Measurements from ENCODE around the gene TMEM269. TPM values are rescaled to one million over a fixed set of nuclear protein-coding genes. Genes with fewer than 3 reads are reported as not detected.

Gene TMEM269
- total RNA-seq, 5 donors from 2014 or later (not counting 1 experiment from before 2014, with no cell fraction given), result 0.20 to 1.7 (median 0.88) TPM

GRCh38 chr1:42822800-42823392 is 38.1 kb downstream of the TMEM269 start:
- CTCF ChIA-PET, result no interaction called here
- H3K4me1 ChIP-seq (ENCODE audit: control insufficient read depth in 1 of 2, extremely low read depth in 1 of 2, insufficient read depth in 2 of 2, low read length in 2 of 2), result peaks cover 0 to under 1% of the 10 kb centered on the region in 2 experiments
- H3K27ac ChIP-seq (ENCODE audit: low read length), result no peak overlapping the region
- H3K9me3 ChIP-seq, result no peaks in the 10 kb centered on the region
- H3K36me3 Mint-ChIP-seq, result peaks cover 3% of the 10 kb centered on the region
- H3K4me3 Mint-ChIP-seq, result no peak overlapping the region
- H3K4me1 Mint-ChIP-seq, result peaks cover 2 to 15% (median 3%) of the 10 kb centered on the region in 3 donors
- H3K27ac Mint-ChIP-seq, result no peak overlapping the region
- no peak overlapping the region for H3K4me3 ChIP-seq (ENCODE audit: control insufficient read depth in 1 of 2, extremely low read depth in 1 of 2, low read length in 1 of 2)
- no peaks in the 10 kb centered on the region for H3K27me3 ChIP-seq (replicated peaks in 1 of 2; ENCODE audit: control insufficient read depth in 2 of 2, extremely low read depth in 1 of 2, insufficient read depth in 2 of 2, low read length in 1 of 2)
- H3K9me3 Mint-ChIP-seq, result no peaks in the 10 kb centered on the region
- WGBS (ENCODE audit: insufficient coverage), result no CpG with 5 or more reads among the region's 2 CpGs
- no peaks in the 10 kb centered on the region for H3K36me3 ChIP-seq (ENCODE audit: control insufficient read depth in 2 of 2, extremely low read depth in 1 of 2, insufficient read depth in 1 of 2, low read length in 1 of 2)
- ATAC-seq (replicated peaks in 1 of 4) (no peak), DNase-seq (no peak)
- POLR2A ChIA-PET, result no interaction called here
- no peaks in the 10 kb centered on the region for H3K27me3 Mint-ChIP-seq

- H3K36me3 ChIP-seq (ENCODE audit: control insufficient read depth in 2 of 2, extremely low read depth in 1 of 2, insufficient read depth in 1 of 2, low read length in 1 of 2), result no peaks in the 10 kb centered on the region
- no peak overlapping the region for H3K27ac ChIP-seq (ENCODE audit: low read length)
- peaks cover 7% of the 10 kb centered on the region for H3K36me3 Mint-ChIP-seq
- no peak overlapping the region for H3K4me3 Mint-ChIP-seq
- no peaks in the 10 kb centered on the region for H3K27me3 ChIP-seq (replicated peaks in 1 of 2; ENCODE audit: control insufficient read depth in 2 of 2, extremely low read depth in 1 of 2, insufficient read depth in 2 of 2, low read length in 1 of 2)
- POLR2A ChIA-PET, result interaction anchor here in 1 of 2 donors (0.5 kb wide), 1 partner anchor 834 kb away, joined by 5 read pairs; no protein-coding TSS in a partner anchor
- H3K27ac Mint-ChIP-seq, result no peak overlapping the region
- H3K27me3 Mint-ChIP-seq, result no peaks in the 10 kb centered on the region
- WGBS (ENCODE audit: insufficient coverage), result 100% methylated on average over 4 of the region's 4 CpGs
- H3K4me1 ChIP-seq (ENCODE audit: control insufficient read depth in 1 of 2, extremely low read depth in 1 of 2, insufficient read depth in 2 of 2, low read length in 2 of 2), result no peaks in the 10 kb centered on the region
- no peak overlapping the region for H3K4me3 ChIP-seq (ENCODE audit: control insufficient read depth in 1 of 2, extremely low read depth in 1 of 2, low read length in 1 of 2)
- no peak for ATAC-seq (replicated peaks in 1 of 4)
- H3K9me3 Mint-ChIP-seq, result no peaks in the 10 kb centered on the region
- H3K4me1 Mint-ChIP-seq, result peaks cover 0 to 7% (median 0%) of the 10 kb centered on the region in 3 donors
- CTCF ChIA-PET, result no interaction called here
- no peak for DNase-seq
- H3K9me3 ChIP-seq, result no peaks in the 10 kb centered on the region
These were observed 39.8 kb downstream of the TMEM269 start for GRCh38 chr1:42824481-42825035.

DNA sequence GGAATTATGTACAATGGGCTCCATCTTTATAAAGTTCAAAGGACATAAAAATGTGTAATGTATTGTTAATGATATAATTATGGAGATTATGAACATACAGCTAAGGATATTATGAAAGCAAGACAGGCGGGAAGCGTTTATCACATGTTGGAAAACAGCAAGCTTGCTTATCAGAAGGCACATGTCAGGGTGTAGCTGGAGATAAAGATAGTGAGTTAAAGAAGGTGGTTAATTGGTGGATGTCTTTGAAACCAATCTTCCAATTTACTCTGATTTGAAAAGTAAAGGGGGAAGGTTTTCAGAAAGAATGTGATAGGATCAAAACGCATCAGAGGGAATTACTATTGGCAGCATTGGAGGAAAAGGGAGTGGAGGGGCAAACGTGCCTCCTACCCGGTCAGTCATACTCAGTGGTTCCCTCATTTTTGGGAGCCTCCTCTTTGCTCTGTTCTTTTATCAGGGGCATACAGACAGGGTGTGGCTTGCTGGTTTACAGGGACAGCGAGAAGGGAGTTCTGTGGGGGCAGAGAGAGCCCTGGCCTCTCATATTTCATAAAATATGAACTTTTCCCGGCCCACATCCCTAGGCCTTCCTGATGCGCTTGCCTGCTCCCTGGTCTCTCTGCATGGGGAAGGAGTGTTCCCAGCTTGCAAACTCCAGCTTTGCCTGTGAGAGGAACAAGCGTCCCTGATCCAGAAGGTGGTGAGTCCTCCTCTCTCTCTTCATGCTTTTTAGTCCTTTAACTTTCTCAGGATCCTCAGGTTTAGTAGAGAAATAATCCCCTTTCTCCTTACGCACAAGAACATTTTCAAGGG is 40.5 kb downstream of the TMEM269 start:
- no peaks in the 10 kb centered on the region for H3K27me3 Mint-ChIP-seq
- Histone ChIP-seq H3K27ac (ENCODE audit: low read length) (no peak overlapping the region), H3K4me3 (ENCODE audit: control insufficient read depth in 1 of 2, extremely low read depth in 1 of 2, low read length in 1 of 2) (no peak overlapping the region), H3K4me1 (ENCODE audit: control insufficient read depth in 1 of 2, extremely low read depth in 1 of 2, insufficient read depth in 2 of 2, low read length in 2 of 2) (no peaks in the 10 kb centered on the region), H3K36me3 (ENCODE audit: control insufficient read depth in 2 of 2, extremely low read depth in 1 of 2, insufficient read depth in 1 of 2, low read length in 1 of 2) (peaks cover 0 to 2% of the 10 kb centered on the region in 2 donors), H3K27me3 (replicated peaks in 1 of 2; ENCODE audit: control insufficient read depth in 2 of 2, extremely low read depth in 1 of 2, insufficient read depth in 2 of 2, low read length in 1 of 2) (no peaks in the 10 kb centered on the region), H3K9me3 (no peaks in the 10 kb centered on the region)
- ATAC-seq (replicated peaks in 1 of 4) (no peak), DNase-seq (no peak)
- ChIA-PET POLR2A (interaction anchor here in 1 of 2 donors (0.5 kb wide), 1 partner anchor 834 kb away, joined by 5 read pairs; no protein-coding TSS in a partner anchor), CTCF (no interaction called here)
- H3K4me1 Mint-ChIP-seq, result peaks cover 0 to 3% (median 0%) of the 10 kb centered on the region in 3 donors
- peaks cover 14% of the 10 kb centered on the region for H3K36me3 Mint-ChIP-seq
- WGBS (ENCODE audit: insufficient coverage), result 93% methylated on average over 2 of the region's 10 CpGs
- H3K4me3 Mint-ChIP-seq, result no peak overlapping the region
- H3K27ac Mint-ChIP-seq, result no peak overlapping the region
- no peaks in the 10 kb centered on the region for H3K9me3 Mint-ChIP-seq

GRCh38 chr1:42830631-42831030 is 45.8 kb downstream of the TMEM269 start:
- Histone ChIP-seq H3K4me1 (ENCODE audit: control insufficient read depth in 1 of 2, extremely low read depth in 1 of 2, insufficient read depth in 2 of 2, low read length in 2 of 2) (no peaks in the 10 kb centered on the region), H3K36me3 (ENCODE audit: control insufficient read depth in 2 of 2, extremely low read depth in 1 of 2, insufficient read depth in 1 of 2, low read length in 1 of 2) (peaks cover 0 to 2% of the 10 kb centered on the region in 2 donors)
- CTCF ChIA-PET, result no interaction called here

DNA sequence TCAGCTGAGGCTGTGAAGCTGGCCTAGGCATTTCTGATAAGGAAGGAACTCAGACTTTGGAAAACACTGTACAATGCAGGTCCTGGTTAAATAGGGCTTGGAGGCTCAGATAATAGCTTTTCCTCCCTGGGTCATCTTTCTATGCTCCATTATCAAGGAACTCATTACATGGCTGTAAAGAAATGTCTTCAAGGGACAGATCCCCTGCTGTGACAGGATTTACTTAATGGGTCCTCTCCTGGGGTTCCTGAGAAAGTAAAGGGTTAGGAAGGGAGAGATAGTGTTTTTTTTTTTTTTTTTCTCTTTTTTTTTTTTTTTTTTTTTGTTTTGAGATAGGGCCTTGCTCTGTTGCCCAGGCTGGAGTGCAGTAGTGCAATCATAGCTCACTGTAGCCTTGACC is 46.5 kb downstream of the TMEM269 start:
- Histone ChIP-seq H3K27me3 (replicated peaks in 1 of 2; ENCODE audit: control insufficient read depth in 2 of 2, extremely low read depth in 1 of 2, insufficient read depth in 2 of 2, low read length in 1 of 2) (no peaks in the 10 kb centered on the region), H3K36me3 (ENCODE audit: control insufficient read depth in 2 of 2, extremely low read depth in 1 of 2, insufficient read depth in 1 of 2, low read length in 1 of 2) (peaks cover 0 to 2% of the 10 kb centered on the region in 2 donors), H3K4me1 (ENCODE audit: control insufficient read depth in 1 of 2, extremely low read depth in 1 of 2, insufficient read depth in 2 of 2, low read length in 2 of 2) (no peaks in the 10 kb centered on the region), H3K27ac (ENCODE audit: low read length) (no peak overlapping the region), H3K4me3 (ENCODE audit: control insufficient read depth in 1 of 2, extremely low read depth in 1 of 2, low read length in 1 of 2) (no peak overlapping the region), H3K9me3 (no peaks in the 10 kb centered on the region)
- Mint-ChIP-seq H3K4me3 (no peak overlapping the region), H3K4me1 (no peaks in the 10 kb centered on the region), H3K36me3 (peaks cover 26% of the 10 kb centered on the region), H3K9me3 (no peaks in the 10 kb centered on the region), H3K27me3 (no peaks in the 10 kb centered on the region), H3K27ac (no peak overlapping the region)
- ChIA-PET POLR2A (interaction anchor here in 1 of 2 donors (0.7 kb wide), 1 partner anchor 82 kb away, joined by 3 read pairs; no protein-coding TSS in a partner anchor), CTCF (interaction anchor here in 1 of 2 donors (0.6 kb wide), 1 partner anchor 23 kb away, joined by 6 read pairs; no protein-coding TSS in a partner anchor)
- DNase-seq, result no peak
- no peak for ATAC-seq (replicated peaks in 1 of 4)

More at GRCh38 chr1:42830631-42831030, 45.8 kb downstream of the TMEM269 start:
- Mint-ChIP-seq H3K36me3 (peaks cover 26% of the 10 kb centered on the region), H3K27ac (no peak overlapping the region), H3K4me3 (no peak overlapping the region), H3K4me1 (no peaks in the 10 kb centered on the region), H3K9me3 (no peaks in the 10 kb centered on the region), H3K27me3 (no peaks in the 10 kb centered on the region)
- Histone ChIP-seq H3K27me3 (replicated peaks in 1 of 2; ENCODE audit: control insufficient read depth in 2 of 2, extremely low read depth in 1 of 2, insufficient read depth in 2 of 2, low read length in 1 of 2) (no peaks in the 10 kb centered on the region), H3K4me3 (ENCODE audit: control insufficient read depth in 1 of 2, extremely low read depth in 1 of 2, low read length in 1 of 2) (no peak overlapping the region), H3K27ac (ENCODE audit: low read length) (no peak overlapping the region), H3K9me3 (no peaks in the 10 kb centered on the region)
- 93% methylated on average over 12 of the region's 17 CpGs for WGBS (ENCODE audit: insufficient coverage)
- DNase-seq (no peak), ATAC-seq (replicated peaks in 1 of 4) (no peak)
- POLR2A ChIA-PET, result no interaction called here

DNA sequence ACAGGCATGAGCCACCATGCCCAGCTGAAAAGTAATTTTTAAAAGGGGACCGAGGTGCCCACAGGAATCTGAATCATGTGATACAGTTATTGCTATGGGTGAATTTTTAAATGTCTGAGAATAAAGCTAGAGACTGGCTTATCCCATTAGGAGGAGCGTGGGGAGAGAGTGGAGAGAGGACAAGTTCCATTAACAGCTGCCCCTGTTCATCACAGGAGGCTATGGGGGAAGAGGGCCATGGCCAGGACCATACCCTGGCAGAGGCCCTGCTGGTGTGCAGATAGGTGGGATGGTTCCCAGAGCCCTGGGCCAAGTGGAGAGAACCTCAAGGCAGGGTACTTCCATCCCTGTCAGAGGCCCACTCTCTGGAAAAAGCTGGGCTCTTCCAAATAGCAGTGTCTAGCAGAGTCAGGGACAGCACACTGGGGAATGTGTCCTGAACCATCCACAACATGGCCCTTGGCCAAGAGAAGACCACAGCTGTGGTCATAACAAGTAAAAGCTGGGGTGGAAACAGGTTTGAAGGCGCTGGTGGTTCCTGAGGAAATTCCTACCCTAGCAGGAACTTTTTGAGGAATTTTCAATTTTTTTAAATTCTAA is 48.0 kb downstream of the TMEM269 start:
- Histone ChIP-seq H3K4me3 (ENCODE audit: control insufficient read depth in 1 of 2, extremely low read depth in 1 of 2, low read length in 1 of 2) (no peak overlapping the region), H3K4me1 (ENCODE audit: control insufficient read depth in 1 of 2, extremely low read depth in 1 of 2, insufficient read depth in 2 of 2, low read length in 2 of 2) (no peaks in the 10 kb centered on the region), H3K9me3 (no peaks in the 10 kb centered on the region), H3K36me3 (ENCODE audit: control insufficient read depth in 2 of 2, extremely low read depth in 1 of 2, insufficient read depth in 1 of 2, low read length in 1 of 2) (peaks cover 0 to 2% of the 10 kb centered on the region in 2 donors), H3K27me3 (replicated peaks in 1 of 2; ENCODE audit: control insufficient read depth in 2 of 2, extremely low read depth in 1 of 2, insufficient read depth in 2 of 2, low read length in 1 of 2) (no peaks in the 10 kb centered on the region), H3K27ac (ENCODE audit: low read length) (no peak overlapping the region)
- H3K9me3 Mint-ChIP-seq, result no peaks in the 10 kb centered on the region
- peaks cover 25% of the 10 kb centered on the region for H3K36me3 Mint-ChIP-seq
- no peak overlapping the region for H3K4me3 Mint-ChIP-seq
- ChIA-PET CTCF (no interaction called here), POLR2A (interaction anchor here in 1 of 2 donors (0.7 kb wide), 1 partner anchor 29 kb away, joined by 11 read pairs; no protein-coding TSS in a partner anchor)
- no peaks in the 10 kb centered on the region for H3K27me3 Mint-ChIP-seq
- no peak overlapping the region for H3K27ac Mint-ChIP-seq
- DNase-seq (no peak), ATAC-seq (replicated peaks in 1 of 4) (no peak)
- H3K4me1 Mint-ChIP-seq, result no peaks in the 10 kb centered on the region
- 100% methylated on average over 1 of the region's 3 CpGs for WGBS (ENCODE audit: insufficient coverage)
